ENCODE results near the gene OXCT1.
"Not testable (repeated sequence)": the region's sequence is repeated elsewhere in the genome, so short reads cannot be mapped to it uniquely, and the experiment has no call there.

Gene OXCT1

GRCh38 chr5:41827792-41828191, 42.4 kb downstream of the OXCT1 start:
- no peak for DNase-seq (ENCODE audit: low read depth in 2 of 2)

- no peak for DNase-seq (ENCODE audit: low read depth in 2 of 2)
Measured at GRCh38 chr5:41822036-41822435, 48.2 kb downstream of the OXCT1 start.

DNA sequence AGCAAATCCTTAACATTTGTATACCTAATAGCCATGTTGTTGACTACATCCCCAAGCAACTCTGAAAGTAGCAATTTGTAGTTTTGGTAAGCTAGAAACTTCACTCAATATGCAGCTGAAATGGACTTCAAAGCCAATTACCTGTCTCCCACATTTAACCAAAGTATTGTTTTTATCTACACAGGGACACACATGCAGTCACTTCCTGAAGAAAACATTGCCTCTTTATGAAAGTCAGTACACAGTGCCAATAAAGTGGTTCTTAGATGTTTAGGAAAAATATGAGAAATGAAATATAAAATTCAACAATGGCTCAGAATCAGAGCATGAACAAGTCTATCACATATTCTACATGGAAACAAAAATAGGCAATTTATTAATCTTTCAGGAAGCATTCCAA, 49.2 kb downstream of the OXCT1 start:
- no peak for DNase-seq (ENCODE audit: low read depth in 2 of 2)

GRCh38 chr5:41820150-41820549, 50.1 kb downstream of the OXCT1 start:
- no peak for DNase-seq (ENCODE audit: low read depth in 2 of 2)

- DNase-seq (ENCODE audit: low read depth in 2 of 2): no peak
Measured at GRCh38 chr5:41817625-41818301, 52.5 kb downstream of the OXCT1 start.

DNA sequence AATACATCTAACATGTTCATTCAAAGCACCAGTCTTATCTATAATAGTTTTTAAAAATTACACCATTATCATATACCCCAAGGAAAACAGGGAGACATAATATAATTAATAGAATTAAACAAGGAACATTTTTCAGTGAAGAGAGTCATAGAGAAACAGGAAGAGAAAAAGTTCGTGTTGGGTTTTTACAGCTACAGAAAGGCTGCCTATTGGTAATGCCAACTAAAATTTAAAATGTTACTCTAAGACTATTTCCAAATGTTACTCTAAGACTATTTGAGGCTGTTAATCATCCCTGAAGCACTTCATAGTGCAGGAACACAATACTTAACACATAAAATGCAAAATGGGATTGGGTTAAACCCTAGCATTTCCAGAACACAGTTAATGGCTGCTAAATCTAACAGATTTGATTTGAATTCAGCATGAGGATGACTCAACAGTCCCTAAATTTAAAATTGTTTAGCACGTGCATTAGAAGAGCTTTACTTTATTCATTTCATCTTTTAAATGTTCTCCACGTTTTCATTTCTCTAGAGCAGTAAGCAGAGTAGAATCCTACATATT, 54.5 kb downstream of the OXCT1 start:
- no peak for DNase-seq (ENCODE audit: low read depth in 2 of 2)

GRCh38 chr5:41815261-41815660, 55.0 kb downstream of the OXCT1 start:
- no peak for DNase-seq (ENCODE audit: low read depth in 2 of 2)

- DNase-seq (ENCODE audit: low read depth in 2 of 2): not testable (repeated sequence)
Measured at GRCh38 chr5:41814306-41814705, 55.9 kb downstream of the OXCT1 start.

GRCh38 chr5:41812156-41812555, 58.1 kb downstream of the OXCT1 start:
- DNase-seq (ENCODE audit: low read depth in 2 of 2): no peak

DNA sequence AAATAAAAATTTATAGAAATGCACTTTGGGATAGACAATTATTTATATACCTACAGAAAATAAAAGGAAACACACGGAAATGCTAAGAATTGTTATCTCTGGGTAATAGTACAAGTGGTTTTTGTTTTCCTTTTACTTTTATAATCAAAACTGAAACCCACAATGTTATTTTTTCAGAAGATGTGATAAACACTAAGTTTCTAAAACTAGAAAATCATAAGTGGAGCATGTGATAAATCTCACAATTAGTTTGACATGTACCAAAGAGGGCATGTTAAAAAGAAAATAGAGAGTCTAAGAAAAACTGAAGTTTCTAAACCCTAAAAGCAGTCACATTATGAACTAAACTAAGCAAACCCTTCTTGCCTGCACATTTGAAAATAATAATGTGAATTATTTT, 61.1 kb downstream of the OXCT1 start:
- DNase-seq (ENCODE audit: low read depth in 2 of 2): no peak

DNA sequence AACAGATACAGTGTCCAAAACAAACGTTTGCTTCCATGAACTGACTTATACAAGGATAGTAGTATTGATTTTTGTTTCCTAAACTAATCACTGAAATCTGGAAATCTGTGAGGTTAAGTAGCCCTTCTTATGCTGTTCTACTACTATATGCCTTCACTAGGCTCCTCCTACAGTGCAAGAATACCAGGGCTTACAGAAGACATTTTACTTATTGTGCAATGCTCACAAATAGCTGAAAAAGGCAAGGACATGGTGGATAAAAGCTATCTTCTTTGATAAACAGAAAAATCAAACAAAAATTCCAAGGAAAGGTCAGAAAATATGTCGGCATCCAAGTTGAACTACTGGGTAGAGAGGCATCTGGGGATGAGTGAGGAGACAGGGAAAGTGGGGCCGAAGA, 61.9 kb downstream of the OXCT1 start:
- no peak for DNase-seq (ENCODE audit: low read depth in 2 of 2)

- no peak for DNase-seq (ENCODE audit: low read depth in 2 of 2)
Measured at GRCh38 chr5:41797662-41798061, 72.6 kb downstream of the OXCT1 start.

DNA sequence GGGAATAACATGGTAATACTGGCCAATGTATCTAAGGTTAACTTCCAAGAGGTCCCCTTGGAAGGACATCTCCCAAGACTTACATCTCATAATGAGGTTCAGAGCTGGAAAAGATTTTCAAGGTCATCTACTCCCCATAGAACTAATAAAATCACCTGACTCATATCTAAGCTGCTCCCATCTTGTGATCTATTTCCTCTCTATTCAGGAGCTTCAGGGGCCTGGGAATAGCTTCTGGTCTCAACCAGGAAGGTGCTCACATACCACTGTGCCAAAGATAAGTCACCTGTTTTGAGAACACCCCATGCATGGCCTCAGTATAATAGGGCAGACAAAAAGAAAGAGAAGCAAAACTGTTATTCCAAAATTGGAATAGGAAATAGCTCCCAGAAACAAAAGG, 74.2 kb downstream of the OXCT1 start:
- no peak for DNase-seq (ENCODE audit: low read depth in 2 of 2)

- DNase-seq (ENCODE audit: low read depth in 2 of 2): no peak
Measured at GRCh38 chr5:41795125-41795524, 75.1 kb downstream of the OXCT1 start.

DNA sequence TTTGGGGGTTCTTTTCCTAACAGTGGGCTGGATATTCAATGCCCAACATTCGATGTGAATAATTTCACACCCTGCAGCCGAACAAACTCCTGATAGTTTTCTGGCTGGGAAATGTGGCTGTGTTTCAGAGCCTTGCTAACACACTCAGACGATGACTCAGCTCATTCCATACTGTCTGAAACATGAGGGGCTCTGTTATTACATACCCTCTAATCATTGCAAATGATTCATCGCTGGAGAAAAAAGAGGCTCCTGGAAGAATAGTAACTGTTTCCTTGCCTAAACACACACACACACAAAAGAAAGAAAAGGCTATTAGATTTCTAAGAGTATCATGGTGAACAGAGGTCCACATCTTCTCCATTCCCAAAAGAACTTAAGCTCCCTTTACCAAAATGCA, 75.8 kb downstream of the OXCT1 start:
- DNase-seq (ENCODE audit: low read depth in 2 of 2): peak; percentile 94

DNA sequence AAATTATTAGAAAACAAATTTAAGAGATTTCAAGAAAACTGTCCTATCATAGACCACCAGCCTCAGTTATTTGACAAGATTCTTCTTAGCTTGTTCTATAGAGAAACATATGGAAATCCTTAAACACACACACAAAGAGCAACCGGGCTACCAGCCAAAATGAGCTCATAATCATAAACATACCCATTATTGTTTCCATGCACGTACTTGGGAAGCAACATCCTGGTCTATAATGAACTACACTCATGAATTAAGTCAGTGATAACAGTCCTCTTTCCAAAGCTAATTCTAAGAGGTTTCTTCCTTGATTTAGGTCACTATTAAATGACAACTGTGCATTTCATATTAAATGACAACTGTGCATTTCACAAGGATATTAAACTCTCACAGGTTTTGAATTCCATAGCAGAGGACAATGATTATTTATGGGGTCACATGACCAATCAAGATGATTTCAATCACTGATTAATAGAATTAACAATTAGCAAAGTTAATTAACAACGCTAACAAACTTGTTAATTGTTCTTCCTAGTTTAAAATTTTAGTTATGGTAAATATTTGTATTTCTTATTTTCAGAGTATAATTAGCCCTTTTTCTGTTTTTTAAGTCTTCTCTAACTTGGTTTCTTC, 77.0 kb downstream of the OXCT1 start:
- peak; percentile 96 for DNase-seq (ENCODE audit: low read depth in 2 of 2)

DNA sequence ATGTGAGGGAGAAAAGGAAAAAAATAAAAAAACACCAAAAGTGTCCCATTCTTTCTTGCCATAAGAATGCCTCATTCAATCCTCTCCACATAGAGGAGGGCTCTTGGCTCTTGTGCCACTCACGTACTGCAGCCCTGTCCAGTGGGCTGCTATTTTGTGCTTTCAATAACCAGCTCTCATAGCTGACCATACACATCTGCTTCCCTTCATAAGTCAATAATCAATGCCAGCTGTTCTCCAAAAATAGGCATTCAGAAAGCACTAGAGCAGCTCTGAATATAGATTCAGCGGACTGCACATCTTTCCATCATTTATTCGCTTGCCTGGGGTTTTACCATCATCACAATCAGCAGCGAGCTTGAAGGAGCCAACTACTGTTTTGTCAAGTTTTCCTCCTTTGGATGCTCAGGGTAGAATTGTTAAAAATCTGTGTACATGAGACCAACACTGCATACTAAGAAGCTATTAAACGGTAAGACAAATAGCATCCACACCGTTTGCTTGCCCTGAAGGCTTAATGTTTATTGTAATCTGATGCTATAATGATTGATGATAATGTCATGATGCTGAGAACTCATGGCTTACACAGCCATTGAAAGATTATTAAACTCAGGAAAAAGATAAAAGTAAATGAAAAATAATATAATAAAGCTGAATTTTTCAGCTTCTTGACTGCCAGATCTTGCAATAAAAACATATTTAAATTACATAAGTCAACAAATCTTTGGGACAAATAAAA, 80.0 kb downstream of the OXCT1 start:
- DNase-seq (ENCODE audit: low read depth in 2 of 2): peak; percentile 69 to 72

DNA sequence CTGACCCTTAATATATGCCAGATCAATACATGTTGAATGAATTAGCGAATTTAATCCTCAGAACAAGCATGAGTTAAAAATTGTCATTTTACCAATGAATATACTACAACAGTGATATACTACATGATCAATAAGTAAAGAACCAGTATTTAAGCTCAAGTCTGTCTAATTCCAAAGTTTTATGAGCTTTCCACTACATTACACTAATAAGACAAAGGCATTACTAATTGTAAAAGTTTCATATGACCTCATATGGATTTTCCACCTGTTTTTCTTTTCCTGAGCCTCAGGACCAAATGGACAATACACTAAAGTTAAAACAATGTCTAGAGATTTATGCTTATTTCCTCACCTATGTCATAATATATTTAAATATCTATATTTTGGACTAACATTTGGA, 80.8 kb downstream of the OXCT1 start:
- no peak for DNase-seq (ENCODE audit: low read depth in 2 of 2)

DNA sequence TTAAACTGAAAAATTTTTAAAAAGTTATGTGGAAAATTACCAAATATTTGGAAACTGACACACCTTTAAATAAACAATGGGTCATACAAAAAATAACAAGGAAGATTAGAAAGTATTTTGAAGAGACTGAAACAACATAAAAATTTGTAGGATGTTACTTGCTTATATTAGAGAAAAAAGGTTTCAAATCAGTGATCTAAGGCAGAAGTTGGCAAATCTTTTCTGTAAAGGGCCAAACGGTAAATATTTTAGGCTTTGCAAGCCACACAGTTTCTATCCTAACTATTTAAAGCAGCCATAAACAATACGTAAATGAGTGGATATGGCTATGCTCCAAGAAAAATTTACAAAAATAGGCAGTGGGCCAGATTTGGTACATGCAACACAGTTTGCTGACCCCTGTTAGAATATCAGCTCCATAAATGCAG, 81.3 kb downstream of the OXCT1 start:
- peak; percentile 42 to 52 for DNase-seq (ENCODE audit: low read depth in 2 of 2)

DNA sequence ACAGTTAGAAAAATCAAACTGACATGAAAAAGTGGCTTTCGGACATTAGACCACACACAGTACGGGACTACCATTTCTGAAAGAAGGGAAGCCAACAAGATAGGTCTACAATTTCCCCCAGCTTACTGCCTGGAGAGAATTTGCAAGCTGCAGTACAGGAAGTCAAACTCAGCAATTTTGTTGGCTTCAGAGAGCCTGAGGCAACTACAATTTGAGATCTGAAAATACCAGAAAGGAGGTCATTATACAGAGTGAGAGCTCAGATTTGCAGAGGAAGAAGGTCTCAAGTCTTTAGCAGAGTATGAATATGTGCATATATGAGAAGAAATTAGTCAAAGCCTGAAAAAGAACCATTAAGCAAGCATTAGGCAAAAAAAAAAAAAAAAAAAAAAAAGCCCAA, 83.0 kb downstream of the OXCT1 start:
- no peak for DNase-seq (ENCODE audit: low read depth in 2 of 2)

GRCh38 chr5:41785061-41785460, 85.2 kb downstream of the OXCT1 start:
- no peak for DNase-seq (ENCODE audit: low read depth in 2 of 2)

DNA sequence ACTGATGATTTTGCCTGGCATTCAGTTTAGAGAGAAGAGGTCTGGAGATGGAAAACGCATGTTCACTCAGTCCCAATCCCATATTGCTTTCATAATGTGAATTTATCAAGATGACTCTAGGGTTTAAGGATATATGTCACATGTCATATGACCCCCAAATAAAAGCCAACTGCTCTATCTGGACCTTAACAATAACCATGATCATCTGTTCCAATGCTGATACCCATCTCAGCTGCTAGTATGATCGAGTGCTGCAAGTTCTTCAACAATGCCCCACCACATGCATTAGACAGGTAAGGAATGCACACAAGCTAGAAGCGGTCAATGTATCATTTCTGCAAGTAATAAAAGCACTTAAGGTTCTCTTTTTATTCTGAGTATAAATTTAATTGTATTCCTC, 91.8 kb downstream of the OXCT1 start:
- no peak for DNase-seq (ENCODE audit: low read depth in 2 of 2)

DNA sequence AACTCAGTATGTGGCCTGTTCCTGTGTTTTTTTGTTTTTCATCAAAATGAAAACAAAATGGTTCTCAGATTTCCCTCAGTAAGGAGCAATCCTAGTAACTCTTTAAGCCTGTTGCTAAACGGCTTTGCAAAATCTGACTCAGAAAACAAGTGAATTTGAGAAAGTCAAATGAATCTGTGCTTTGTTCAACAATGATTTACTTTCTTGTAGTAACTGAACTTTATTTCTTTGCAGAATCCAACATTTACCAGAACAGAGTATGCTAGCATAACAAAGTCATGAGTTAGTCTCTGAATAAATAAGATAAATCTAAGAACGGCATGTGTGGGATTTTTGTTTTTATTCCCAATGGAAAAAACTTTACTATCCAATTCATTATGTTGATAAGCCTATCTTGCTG, 93.8 kb downstream of the OXCT1 start:
- DNase-seq (ENCODE audit: low read depth in 2 of 2): no peak

Data from fibroblast of skin of left quadriceps (primary cell).